ENCODE measurements around the gene PSME1. TPM values are rescaled to one million over a fixed set of nuclear protein-coding genes. Genes with fewer than 3 reads are reported as not detected.

The PSME1 gene
- polyA plus RNA-seq, 1 donor (not counting 4 experiments of a cell fraction or from before 2014, with no cell fraction given) = 75.1 TPM

- H2AFZ ChIP-seq (ENCODE audit: control insufficient read depth, low read length) = no peak overlapping the region
- peak overlapping the region; percentile 73 for H3K4me2 ChIP-seq (ENCODE audit: control insufficient read depth, extremely low read depth, insufficient read depth, low read depth, low read length)
- no peaks in the 10 kb centered on the region for H3K27me3 ChIP-seq (ENCODE audit: control insufficient read depth, extremely low read depth, insufficient read depth, low read length)
- H3K9me1 ChIP-seq (ENCODE audit: control insufficient read depth, extremely low read depth, insufficient read depth, low read length) = no peaks in the 10 kb centered on the region
- peaks cover 15% of the 10 kb centered on the region for H3K4me1 ChIP-seq (ENCODE audit: control insufficient read depth, extremely low read depth, insufficient read depth, low read length)
- dilution Hi-C loops (cut with MboI; ENCODE audit: extremely low pct_ligation_motif_present, low sequenced_read_pairs) = no loop called here
- FAIRE-seq (no peak), DNase-seq (ENCODE audit: low read depth, low spot score) (no peak)
- H4K20me1 ChIP-seq (ENCODE audit: control insufficient read depth, extremely low read depth, insufficient read depth, low read length) = peaks cover 4% of the 10 kb centered on the region
- peaks cover 46 to 49% of the 10 kb centered on the region in 2 experiments for H3K36me3 ChIP-seq (ENCODE audit: control insufficient read depth in 2 of 2, extremely low read depth in 1 of 2, insufficient read depth in 2 of 2, low read length in 2 of 2)
- H3K4me3 ChIP-seq (ENCODE audit: control insufficient read depth in 2 of 3, extremely low read depth in 1 of 3, insufficient read depth in 2 of 3, low read depth in 1 of 3, low read length in 3 of 3) = peak overlapping the region in 2 of 3 experiments; percentile 76 to 83
- H3K9ac ChIP-seq (ENCODE audit: control insufficient read depth, extremely low read depth, insufficient read depth, low read length) = peak overlapping the region; percentile 86
- peaks cover 23% of the 10 kb centered on the region for H3K79me2 ChIP-seq (ENCODE audit: control insufficient read depth, insufficient read depth, low read length)
- H3K27ac ChIP-seq (ENCODE audit: control insufficient read depth, insufficient read depth, low read length) = no peak overlapping the region
- TF ChIP-seq CTCF (optimal IDR thresholded peaks at IDR 0.05 in 1 of 3, IDR thresholded peaks at IDR 0.05 in 1 of 3, conservative IDR thresholded peaks at IDR 0.05 in 1 of 3; ENCODE audit: extremely low read depth in 1 of 3, insufficient read depth in 2 of 3, low read length in 3 of 3) (no peak), EZH2 (IDR thresholded peaks at IDR 0.05; ENCODE audit: low read length) (no peak)
- no peaks in the 10 kb centered on the region for H3K9me3 ChIP-seq (ENCODE audit: control insufficient read depth, low read depth, low read length)
Observed at GRCh38 chr14:24187539-24187915, 51.5 kb downstream of the PSME1 start.

Small RNA genes lying within 50 kb of the gene (small RNA-seq; reads per million reads assigned to genes)
- 0 to 0.25 (median 0) reads per million in 3 experiments for gene IPO4 (ENCODE audit: insufficient read length in 3 of 3, low read depth in 3 of 3, low replicate concordance in 1 of 3)
- 0 reads per million in 3 experiments for gene IRF9 (ENCODE audit: insufficient read length in 3 of 3, low read depth in 3 of 3, low replicate concordance in 1 of 3)
- 0 to 0.25 (median 0.07) reads per million in 3 experiments for gene RNA5SP383 (ENCODE audit: insufficient read length in 3 of 3, low read depth in 3 of 3, low replicate concordance in 1 of 3)

Other genes with a start within 250 kb of the PSME1 start
- 21.2 to 28.3 TPM (median 22.8 TPM) in 3 replicates for gene DHRS4, start 182.4 kb upstream of the PSME1 start, polyA plus RNA-seq
- 16.3 to 22.8 TPM (median 18.1 TPM) in 3 replicates for gene DHRS4L2, start 147.3 kb upstream of the PSME1 start, polyA plus RNA-seq
- gene CARMIL3, start 84.2 kb upstream of the PSME1 start, polyA plus RNA-seq = 0.02 to 0.76 TPM (median 0.12 TPM) in 3 replicates
- not detected in 3 replicates for gene CPNE6, start 64.6 kb upstream of the PSME1 start, polyA plus RNA-seq
- 16.6 to 22.9 TPM (median 19.1 TPM) in 3 replicates for gene PCK2, start 41.9 kb upstream of the PSME1 start, polyA plus RNA-seq
- gene DCAF11, start 21.4 kb upstream of the PSME1 start, polyA plus RNA-seq = 23.5 to 34.4 TPM (median 25.9 TPM) in 3 replicates
- gene NRL, start 21.2 kb upstream of the PSME1 start, polyA plus RNA-seq = 0.29 to 0.72 TPM (median 0.39 TPM) in 3 replicates
- 0.13 TPM in 1 of 3 replicates, not detected in the others for gene FITM1, start 5.5 kb upstream of the PSME1 start, polyA plus RNA-seq
- 9.5 to 14.2 TPM (median 11.0 TPM) in 3 replicates for gene EMC9, start 5.4 kb downstream of the PSME1 start, polyA plus RNA-seq
- gene PSME2, start 10.4 kb downstream of the PSME1 start, polyA plus RNA-seq = 156 to 161 TPM (median 158 TPM) in 3 replicates
- gene RNF31, start 11.3 kb downstream of the PSME1 start, polyA plus RNA-seq = 17.4 to 23.0 TPM (median 19.8 TPM) in 3 replicates
- 117 to 126 TPM (median 117 TPM) in 3 replicates for gene IRF9, start 25.1 kb downstream of the PSME1 start, polyA plus RNA-seq
- 6.0 to 9.2 TPM (median 6.3 TPM) in 3 replicates for gene REC8, start 35.9 kb downstream of the PSME1 start, polyA plus RNA-seq
- gene IPO4, start 52.6 kb downstream of the PSME1 start, polyA plus RNA-seq = 10.0 to 32.3 TPM (median 18.6 TPM) in 3 replicates
- gene TM9SF1, start 59.2 kb downstream of the PSME1 start, polyA plus RNA-seq = 19.2 to 56.6 TPM (median 38.2 TPM) in 3 replicates
- gene TSSK4, start 69.5 kb downstream of the PSME1 start, polyA plus RNA-seq = 0.09 TPM in 1 of 3 replicates, not detected in the others
- gene CHMP4A, start 77.3 kb downstream of the PSME1 start, polyA plus RNA-seq = 48.0 to 86.6 TPM (median 54.5 TPM) in 3 replicates
- gene MDP1, start 79.9 kb downstream of the PSME1 start, polyA plus RNA-seq = 7.0 to 7.5 TPM (median 7.3 TPM) in 3 replicates
- 458 to 509 TPM (median 499 TPM) in 3 replicates for gene NEDD8, start 96.2 kb downstream of the PSME1 start, polyA plus RNA-seq
- 84.1 to 90.0 TPM (median 84.6 TPM) in 3 replicates for gene GMPR2, start 96.7 kb downstream of the PSME1 start, polyA plus RNA-seq
- gene TINF2, start 106.4 kb downstream of the PSME1 start, polyA plus RNA-seq = 43.5 to 107 TPM (median 54.3 TPM) in 3 replicates
- gene TGM1, start 127.0 kb downstream of the PSME1 start, polyA plus RNA-seq = 13.5 to 77.5 TPM (median 16.1 TPM) in 3 replicates
- 29.0 to 47.2 TPM (median 40.9 TPM) in 3 replicates for gene RABGGTA, start 135.4 kb downstream of the PSME1 start, polyA plus RNA-seq
- 65.1 to 130 TPM (median 75.0 TPM) in 3 replicates for gene DHRS1, start 163.6 kb downstream of the PSME1 start, polyA plus RNA-seq
- 16.5 to 25.3 TPM (median 19.9 TPM) in 3 replicates for gene NOP9, start 163.7 kb downstream of the PSME1 start, polyA plus RNA-seq
- 2.4 to 3.7 TPM (median 2.6 TPM) in 3 replicates for gene CIDEB, start 171.8 kb downstream of the PSME1 start, polyA plus RNA-seq
- gene LTB4R2, start 173.9 kb downstream of the PSME1 start, polyA plus RNA-seq = 5.4 to 13.4 TPM (median 7.9 TPM) in 3 replicates
- 8.6 to 20.4 TPM (median 14.6 TPM) in 3 replicates for gene LTB4R, start 175.3 kb downstream of the PSME1 start, polyA plus RNA-seq
- gene ADCY4, start 198.9 kb downstream of the PSME1 start, polyA plus RNA-seq = 0.21 to 0.44 TPM (median 0.23 TPM) in 3 replicates
- 7.3 to 10.7 TPM (median 8.0 TPM) in 3 replicates for gene RIPK3, start 203.8 kb downstream of the PSME1 start, polyA plus RNA-seq
- 0.69 to 2.2 TPM (median 0.92 TPM) in 3 replicates for gene NFATC4, start 232.0 kb downstream of the PSME1 start, polyA plus RNA-seq

Data from keratinocyte (primary cell).